Measurements from ENCODE around the gene OXSR1.
"Not testable (repeated sequence)": the region's sequence is repeated elsewhere in the genome, so short reads cannot be mapped to it uniquely, and the experiment has no call there.

Gene OXSR1

DNA sequence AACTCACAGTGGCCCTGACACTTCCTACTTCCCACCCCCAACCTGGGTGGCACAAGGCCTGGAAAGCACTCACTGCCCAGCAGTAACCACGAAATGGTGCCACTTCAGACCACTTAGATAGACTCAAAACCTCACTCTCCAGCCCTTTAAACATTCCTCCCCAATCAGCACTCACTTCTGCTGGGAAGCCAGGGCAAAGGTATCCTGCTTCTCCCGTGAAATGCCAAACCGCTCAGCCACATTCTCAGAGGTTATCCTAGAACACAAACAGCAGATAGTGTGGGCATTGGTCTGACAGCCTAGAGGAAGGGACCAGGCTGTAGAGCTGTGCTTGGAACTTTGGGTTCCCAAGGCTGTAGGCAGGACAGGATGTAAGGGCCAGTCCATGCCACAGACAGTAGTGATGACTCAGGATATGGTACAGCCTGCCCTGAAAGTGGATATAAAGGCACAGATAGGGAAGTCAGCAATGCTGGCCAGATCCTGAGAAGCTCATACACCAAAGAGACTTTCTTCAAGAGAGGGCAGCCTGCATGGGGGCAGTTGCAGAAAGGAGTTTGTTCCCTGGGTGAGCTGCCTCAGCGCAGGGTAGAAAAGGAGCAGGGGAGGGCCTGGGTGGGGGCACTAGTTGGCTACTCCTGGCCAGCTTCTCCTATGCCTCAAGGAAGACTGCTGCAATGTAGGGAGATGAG lies 37.6 kb upstream of the OXSR1 start:
- DNase-seq (ENCODE audit: low spot score), result no peak

DNA sequence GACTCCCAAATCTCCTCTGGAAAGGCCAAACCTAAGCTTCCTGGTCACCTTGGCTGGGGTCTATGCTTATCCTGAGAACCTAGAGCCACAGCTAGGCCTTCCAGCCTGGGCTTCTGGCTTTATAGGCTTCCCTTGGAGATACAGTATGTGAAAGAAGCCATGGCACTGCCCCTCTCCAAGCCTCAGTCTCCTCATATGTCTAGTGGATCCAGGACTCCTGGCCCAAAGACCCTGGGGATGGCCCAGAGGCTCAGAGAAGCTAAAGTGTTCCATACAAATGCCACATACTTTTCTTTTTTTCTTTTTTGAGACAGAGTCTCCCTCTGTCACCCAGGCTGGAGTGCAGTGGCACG lies 37.1 kb upstream of the OXSR1 start:
- DNase-seq (ENCODE audit: low spot score), result no peak

DNA sequence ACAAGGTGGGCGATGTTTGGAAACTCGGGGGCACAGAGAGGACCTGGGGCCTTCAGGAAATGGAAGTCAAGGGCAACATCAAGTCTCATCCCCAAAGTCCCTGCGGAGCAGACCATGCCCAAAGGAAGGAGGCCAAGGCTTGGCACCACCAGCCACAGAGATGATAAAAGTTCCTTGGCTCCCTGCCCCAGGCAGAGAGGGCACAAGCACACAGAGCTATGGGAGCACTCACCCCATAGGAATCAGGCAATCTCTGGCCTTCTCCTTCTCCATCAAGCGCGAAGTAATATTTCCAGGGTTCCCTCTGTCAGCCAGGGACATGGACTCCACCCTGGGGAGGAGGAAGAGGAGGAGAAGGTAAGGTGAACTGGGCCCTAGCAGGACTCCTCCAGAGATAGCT lies 36.3 kb upstream of the OXSR1 start:
- DNase-seq (ENCODE audit: low spot score), result no peak

GRCh38 chr3:38130631-38131065 lies 34.7 kb upstream of the OXSR1 start:
- DNase-seq (ENCODE audit: low spot score), result no peak

GRCh38 chr3:38131621-38132369 lies 33.5 kb upstream of the OXSR1 start:
- DNase-seq (ENCODE audit: low spot score), result no peak

- DNase-seq (ENCODE audit: low spot score), result no peak
Measured at GRCh38 chr3:38133209-38133556, 32.2 kb upstream of the OXSR1 start.

DNA sequence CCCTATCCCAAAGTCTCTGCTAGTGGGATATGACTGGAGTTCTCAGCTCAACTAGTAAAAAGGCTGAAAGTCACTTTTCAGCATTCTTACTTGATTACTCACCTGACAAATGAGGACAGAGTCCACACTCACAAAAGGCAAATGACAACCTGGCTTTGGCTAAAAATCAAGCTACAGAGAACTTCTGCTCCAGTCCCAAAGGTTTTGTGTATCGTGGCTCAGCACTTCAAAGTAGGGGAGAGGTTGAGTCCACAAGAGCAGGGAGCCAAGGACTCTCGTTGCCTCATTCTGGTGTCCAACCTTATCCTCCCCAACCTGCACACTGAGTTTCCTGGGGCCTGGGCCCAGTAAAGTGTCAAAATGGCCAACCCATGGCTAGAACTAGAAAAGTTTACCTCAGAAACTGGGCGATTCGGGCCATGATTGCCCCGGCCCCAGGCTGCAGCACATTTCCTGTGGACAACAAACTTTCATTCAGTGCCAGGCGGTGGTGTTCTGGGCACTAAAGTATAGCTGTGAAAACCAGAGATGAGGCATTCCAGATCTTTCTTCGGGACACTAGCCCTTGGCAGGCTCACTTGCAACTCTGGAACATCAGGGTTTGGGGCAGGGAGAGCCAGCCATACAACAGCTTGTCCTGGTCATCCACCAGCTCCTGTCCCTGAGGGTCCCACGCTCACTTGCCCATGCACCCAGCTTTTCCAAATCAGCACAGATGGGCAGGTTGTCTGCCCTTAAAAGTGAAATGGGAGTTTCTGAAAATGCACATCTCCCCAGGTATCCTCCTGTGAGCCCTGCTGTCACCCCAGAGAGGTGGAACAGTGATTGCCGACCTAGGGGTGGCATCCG lies 31.6 kb upstream of the OXSR1 start:
- DNase-seq (ENCODE audit: low spot score), result peak; percentile 83

DNA sequence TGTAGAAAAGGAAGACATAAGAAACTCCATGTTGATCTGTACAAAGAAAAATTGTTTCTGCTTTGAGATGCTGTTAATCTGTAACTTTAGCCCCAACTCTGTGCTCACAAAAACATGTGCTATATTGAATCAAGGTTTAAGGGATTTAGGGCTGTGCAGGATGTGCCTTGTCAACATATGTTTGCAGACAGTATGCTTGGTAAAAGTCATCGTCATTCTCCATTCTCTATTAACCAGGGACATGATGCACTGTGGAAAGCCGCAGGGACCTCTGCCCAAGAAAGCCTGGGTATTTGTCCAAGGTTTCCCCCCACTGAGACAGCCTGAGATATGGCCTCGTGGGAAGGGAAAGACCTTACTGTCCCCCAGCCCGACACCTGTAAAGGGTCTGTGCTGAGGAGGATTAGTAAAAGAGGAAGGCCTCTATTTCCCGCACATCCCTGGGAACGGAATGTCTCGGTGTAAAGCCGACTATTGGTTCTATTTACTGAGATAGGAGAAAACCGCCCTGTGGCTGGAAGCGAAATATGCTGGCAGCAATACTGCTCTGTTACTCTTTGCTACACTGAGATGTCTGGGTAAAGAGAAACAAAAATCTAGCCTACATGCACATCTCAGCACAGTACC lies 30.7 kb upstream of the OXSR1 start:
- DNase-seq (ENCODE audit: low spot score), result not testable (repeated sequence)

DNA sequence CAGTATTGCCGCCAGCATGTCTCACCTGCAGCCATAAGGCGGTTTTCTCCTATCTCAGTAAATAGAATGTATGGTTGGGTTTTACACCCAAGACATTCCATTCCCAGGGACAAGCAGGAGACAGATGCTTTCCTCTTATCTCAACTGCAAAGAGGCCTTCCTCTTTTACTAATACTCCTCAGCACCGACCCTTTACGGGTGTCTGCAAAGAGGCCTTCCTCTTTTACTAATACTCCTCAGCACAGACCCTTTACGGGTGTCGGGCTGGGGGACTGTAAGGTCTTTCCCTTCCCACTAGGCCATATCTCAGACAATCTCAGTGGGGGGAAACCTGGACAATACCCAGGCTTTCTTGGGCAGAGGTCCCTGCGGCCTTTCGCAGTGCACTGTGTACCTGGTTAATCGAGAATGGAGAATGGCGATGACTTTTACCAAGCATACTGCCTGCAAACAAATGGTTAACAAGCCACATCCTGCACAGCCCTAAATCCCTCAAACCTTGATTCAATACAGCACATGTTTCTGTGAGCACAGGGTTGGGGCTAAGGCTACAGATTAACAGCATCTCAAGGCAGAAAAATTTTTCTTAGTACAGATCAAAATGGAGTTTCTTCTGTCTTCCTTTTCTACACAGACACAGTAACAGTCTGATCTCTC lies 29.6 kb upstream of the OXSR1 start:
- DNase-seq (ENCODE audit: low spot score), result not testable (repeated sequence)

DNA sequence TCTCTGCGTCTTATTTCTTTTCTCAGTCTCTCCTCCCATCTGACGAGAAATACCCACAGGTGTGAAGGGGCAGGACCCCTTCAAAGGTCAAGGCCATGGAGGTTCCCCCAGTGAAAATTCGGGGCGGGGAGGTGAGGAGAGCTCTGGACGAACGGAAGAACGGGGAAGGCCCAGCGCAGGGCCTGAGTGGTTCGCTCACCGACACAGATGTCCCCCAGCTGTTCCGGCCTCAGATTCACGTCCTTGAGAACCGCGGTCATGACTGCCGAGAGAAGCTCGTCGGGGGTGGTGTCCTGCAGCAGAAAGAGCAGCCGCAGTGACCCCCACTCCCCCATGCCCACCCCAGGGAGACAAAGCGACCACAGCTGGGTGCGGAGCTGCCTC lies 29.0 kb upstream of the OXSR1 start:
- no peak for DNase-seq (ENCODE audit: low spot score)

- peak; percentile 98 for DNase-seq (ENCODE audit: low spot score)
Measured at GRCh38 chr3:38136777-38137614, 28.3 kb upstream of the OXSR1 start, which contains the start of gene ACAA1. Gene ACAA1, minus strand, starts transcription at chr3:38137127. Its CDS starts 92 bp downstream, at chr3:38137035.

GRCh38 chr3:38137615-38138348 lies 27.6 kb upstream of the OXSR1 start:
- DNase-seq (ENCODE audit: low spot score), result no peak

GRCh38 chr3:38138349-38139190 lies 26.8 kb upstream of the OXSR1 start, which contains the start of gene MYD88:
Gene MYD88, plus strand, starts transcription at chr3:38138661. Its CDS starts 40 bp downstream, at chr3:38138701.
- DNase-seq (ENCODE audit: low spot score), result peak; percentile 73

GRCh38 chr3:38139191-38139590 lies 26.1 kb upstream of the OXSR1 start:
- no peak for DNase-seq (ENCODE audit: low spot score)

- no peak for DNase-seq (ENCODE audit: low spot score)
Measured at GRCh38 chr3:38139652-38140051, 25.7 kb upstream of the OXSR1 start.

- DNase-seq (ENCODE audit: low spot score), result no peak
Measured at GRCh38 chr3:38140326-38141172, 24.8 kb upstream of the OXSR1 start.

GRCh38 chr3:38141173-38141951 lies 24.0 kb upstream of the OXSR1 start:
- DNase-seq (ENCODE audit: low spot score), result no peak

DNA sequence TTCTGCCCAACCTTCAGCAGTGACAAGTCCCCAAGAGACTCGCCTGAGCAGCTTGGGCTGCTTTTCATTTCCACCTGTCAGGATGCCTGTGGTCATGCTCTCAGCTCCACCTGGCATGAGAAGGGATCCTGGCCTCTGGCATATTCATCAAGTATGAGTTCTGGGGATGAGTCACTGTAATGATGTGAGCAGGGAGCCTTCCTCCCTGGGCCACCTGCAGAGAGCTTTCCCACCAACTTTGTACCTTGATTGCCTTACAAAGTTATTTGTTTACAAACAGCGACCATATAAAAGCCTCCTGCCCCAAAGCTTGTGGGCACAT lies 23.4 kb upstream of the OXSR1 start:
- peak; percentile 66 for DNase-seq (ENCODE audit: low spot score)
